HG02763 (cell line): ENCODE measurements around the gene HNMT.
"Not testable (repeated sequence)": the region's sequence is repeated elsewhere in the genome, so short reads cannot be mapped to it uniquely, and the experiment has no call there.

Experiments
- ATAC-seq: cut with Tn5 transposase; IDR thresholded peaks from one replicate; pipeline ENCODE4 v1.9.1; 2021; ENCODE audit warnings: mild to moderate bottlenecking, moderate library complexity; ENCODE audit not compliant: unreplicated experiment

HNMT gene

GRCh38 chr2:137964066-137964858 lies at the start of gene HNMT:
Gene HNMT (plus strand): TSS chr2:137964473. CDS start chr2:137964492, 19 bp downstream.
- no peak for ATAC-seq

GRCh38 chr2:137921105-137921880 lies 43.0 kb upstream of the HNMT start:
- no peak for ATAC-seq

- ATAC-seq: not testable (repeated sequence)
Observed at GRCh38 chr2:137922171-137922570, 42.1 kb upstream of the HNMT start.

- ATAC-seq: no peak
Observed at GRCh38 chr2:137924019-137924418, 40.3 kb upstream of the HNMT start.

GRCh38 chr2:137925599-137925998 lies 38.7 kb upstream of the HNMT start:
- no peak for ATAC-seq

- ATAC-seq: no peak
Observed at GRCh38 chr2:137927846-137928245, 36.4 kb upstream of the HNMT start.

GRCh38 chr2:137928547-137929518 lies 35.4 kb upstream of the HNMT start:
- ATAC-seq: no peak

GRCh38 chr2:137929519-137929916 lies 34.8 kb upstream of the HNMT start:
- no peak for ATAC-seq

- ATAC-seq: no peak
Observed at GRCh38 chr2:137930146-137930545, 34.1 kb upstream of the HNMT start.

GRCh38 chr2:137935591-137935990 lies 28.7 kb upstream of the HNMT start:
- ATAC-seq: no peak

- no peak for ATAC-seq
Observed at GRCh38 chr2:137937246-137937645, 27.0 kb upstream of the HNMT start.

- no peak for ATAC-seq
Observed at GRCh38 chr2:137937778-137938177, 26.5 kb upstream of the HNMT start.

- no peak for ATAC-seq
Observed at GRCh38 chr2:137938204-137938603, 26.1 kb upstream of the HNMT start.

- ATAC-seq: no peak
Observed at GRCh38 chr2:137939026-137939425, 25.2 kb upstream of the HNMT start.

- ATAC-seq: no peak
Observed at GRCh38 chr2:137940154-137940553, 24.1 kb upstream of the HNMT start.

- no peak for ATAC-seq
Observed at GRCh38 chr2:137942037-137942832, 22.0 kb upstream of the HNMT start.

GRCh38 chr2:137942833-137943677 lies 21.2 kb upstream of the HNMT start:
- ATAC-seq: no peak

GRCh38 chr2:137943678-137944347 lies 20.5 kb upstream of the HNMT start:
- ATAC-seq: no peak

GRCh38 chr2:137944714-137945113 lies 19.6 kb upstream of the HNMT start:
- ATAC-seq: no peak
